ENCODE measurements around the gene HPCA.

DNA sequence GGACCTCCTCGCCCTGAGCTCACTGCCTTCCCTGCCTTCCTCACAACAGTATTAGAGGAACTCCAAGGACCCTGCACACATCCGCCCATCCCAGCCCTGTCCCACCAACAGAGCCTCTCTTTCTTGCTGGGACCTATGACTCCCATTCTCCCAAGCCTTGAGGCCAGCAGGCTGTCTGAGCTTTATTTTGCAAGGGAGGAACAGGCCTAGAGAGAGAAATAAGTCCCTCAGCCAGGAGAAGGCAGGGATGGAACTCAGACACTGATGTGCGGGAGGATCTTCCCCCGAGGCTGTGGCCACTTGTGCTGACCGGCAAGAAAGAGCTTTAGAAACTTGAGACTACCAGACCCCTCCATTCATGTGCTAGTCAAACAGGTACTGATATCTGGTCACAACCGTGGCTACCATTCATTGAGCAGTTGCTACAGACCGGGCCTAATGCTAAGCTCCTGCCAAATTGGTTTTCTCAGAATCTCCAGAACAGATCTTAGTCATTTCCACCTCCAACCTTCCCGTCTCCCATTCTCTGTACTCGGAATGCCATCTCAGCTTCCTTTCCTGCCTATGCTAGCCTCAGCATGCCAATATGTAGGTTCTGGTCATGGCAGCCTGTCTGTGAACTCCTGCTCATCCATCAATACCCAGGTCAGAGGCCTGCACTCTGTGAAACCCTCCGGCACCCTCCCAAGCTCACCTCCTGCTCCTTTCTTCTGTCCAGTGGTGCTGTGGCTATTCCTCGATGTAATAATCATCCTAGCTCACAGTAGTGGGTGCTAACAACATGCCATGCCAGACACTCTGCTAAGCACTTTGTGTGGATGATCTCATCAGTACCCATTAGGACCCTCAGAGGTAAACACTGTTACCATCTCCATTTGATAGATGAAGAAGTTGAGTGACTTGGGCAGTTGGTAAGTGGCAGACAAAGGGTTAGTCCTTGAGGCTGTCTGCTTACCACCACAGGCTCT is 11.1 kb downstream of the HPCA start:
- TF ChIP-seq EZH2phosphoT487 (conservative IDR thresholded peaks at IDR 0.05; ENCODE audit: low read length) = no peak
- TF ChIP-seq, protein P1, sequence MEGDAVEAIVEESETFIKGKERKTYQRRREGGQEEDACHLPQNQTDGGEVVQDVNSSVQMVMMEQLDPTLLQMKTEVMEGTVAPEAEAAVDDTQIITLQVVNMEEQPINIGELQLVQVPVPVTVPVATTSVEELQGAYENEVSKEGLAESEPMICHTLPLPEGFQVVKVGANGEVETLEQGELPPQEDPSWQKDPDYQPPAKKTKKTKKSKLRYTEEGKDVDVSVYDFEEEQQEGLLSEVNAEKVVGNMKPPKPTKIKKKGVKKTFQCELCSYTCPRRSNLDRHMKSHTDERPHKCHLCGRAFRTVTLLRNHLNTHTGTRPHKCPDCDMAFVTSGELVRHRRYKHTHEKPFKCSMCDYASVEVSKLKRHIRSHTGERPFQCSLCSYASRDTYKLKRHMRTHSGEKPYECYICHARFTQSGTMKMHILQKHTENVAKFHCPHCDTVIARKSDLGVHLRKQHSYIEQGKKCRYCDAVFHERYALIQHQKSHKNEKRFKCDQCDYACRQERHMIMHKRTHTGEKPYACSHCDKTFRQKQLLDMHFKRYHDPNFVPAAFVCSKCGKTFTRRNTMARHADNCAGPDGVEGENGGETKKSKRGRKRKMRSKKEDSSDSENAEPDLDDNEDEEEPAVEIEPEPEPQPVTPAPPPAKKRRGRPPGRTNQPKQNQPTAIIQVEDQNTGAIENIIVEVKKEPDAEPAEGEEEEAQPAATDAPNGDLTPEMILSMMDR (IDR thresholded peaks at IDR 0.05; ENCODE audit: insufficient read depth, low read length, poor library complexity, severe bottlenecking) = no peak

All from SU-DHL-6 (cell line).